HUES6 (cell line): Measurements from ENCODE around the gene SEPTIN14.
"Not testable (repeated sequence)": the region's sequence is repeated elsewhere in the genome, so short reads cannot be mapped to it uniquely, and the experiment has no call there.

Experiments
- H3K27ac ChIP-seq: 2 replicates; pipeline ENCODE4 v1.7.0; 2013; ENCODE audit warnings: low read depth, mild to moderate bottlenecking, low read length, inconsistent platforms
- H3K27me3 ChIP-seq: 2 replicates; pipeline ENCODE4 v1.6.1; 2013; ENCODE audit warnings: low read length; ENCODE audit not compliant: control insufficient read depth, insufficient read depth
- H3K36me3 ChIP-seq: 2 replicates; pipeline ENCODE4 v1.6.1; 2013; ENCODE audit warnings: low read length; ENCODE audit not compliant: control insufficient read depth, insufficient read depth
- H3K4me1 ChIP-seq: 2 replicates; pipeline ENCODE4 v1.6.1; 2013; ENCODE audit warnings: low read length; ENCODE audit not compliant: control insufficient read depth, insufficient read depth
- H3K4me3 ChIP-seq: 2 replicates; pipeline ENCODE4 v1.5.1; 2013; ENCODE audit warnings: low read depth, low read length
- H3K9ac ChIP-seq: one replicate; pipeline ENCODE4 v1.6.1; 2013; ENCODE audit warnings: mild to moderate bottlenecking, low read length
- H3K9me3 ChIP-seq: 2 replicates; pipeline ENCODE4 v1.6.1; 2013; ENCODE audit warnings: low read depth, low read length; ENCODE audit not compliant: control insufficient read depth, insufficient read depth

Gene SEPTIN14

GRCh38 chr7:55862652-55863051 is at the start of gene SEPTIN14:
Gene SEPTIN14, minus strand, starts transcription at chr7:55862752. Its CDS starts 756 bp downstream, at chr7:55861996.
- H3K4me3 ChIP-seq, H3K4me1 ChIP-seq, H3K9ac ChIP-seq, H3K27me3 ChIP-seq, H3K9me3 ChIP-seq, H3K36me3 ChIP-seq, H3K27ac ChIP-seq: not testable (repeated sequence)

GRCh38 chr7:55903985-55904759 is 41.6 kb upstream of the SEPTIN14 start:
- Histone ChIP-seq H3K36me3 (peaks cover 3% of the 10 kb centered on the region; the same call in 1 of the 2 replicates), H3K9ac (no peak overlapping the region), H3K4me3 (no peak overlapping the region), H3K9me3 (peaks cover 18% of the 10 kb centered on the region; the same call in 1 of the 2 replicates), H3K27ac (no peak overlapping the region), H3K27me3 (no peaks in the 10 kb centered on the region), H3K4me1 (peaks cover 10% of the 10 kb centered on the region)

GRCh38 chr7:55901059-55901458 is 38.5 kb upstream of the SEPTIN14 start:
- H3K9ac ChIP-seq, H3K27ac ChIP-seq, H3K4me1 ChIP-seq, H3K4me3 ChIP-seq, H3K36me3 ChIP-seq, H3K27me3 ChIP-seq: not testable (repeated sequence)
- H3K9me3 ChIP-seq = peaks cover 18% of the 10 kb centered on the region; the same call in 1 of the 2 replicates

- no peak overlapping the region for H3K4me3 ChIP-seq
- H3K9me3 ChIP-seq = peaks cover 18% of the 10 kb centered on the region; the same call in 1 of the 2 replicates
Measured at GRCh38 chr7:55898287-55898686, 35.7 kb upstream of the SEPTIN14 start.

GRCh38 chr7:55895021-55895420 is 32.5 kb upstream of the SEPTIN14 start:
- Histone ChIP-seq H3K4me3 (no peak overlapping the region), H3K36me3 (no peaks in the 10 kb centered on the region), H3K9me3 (0 out of 2 replicates have a peak, but pooled peaks cover 4% of the 10 kb centered on the region), H3K27me3 (no peaks in the 10 kb centered on the region), H3K27ac (no peak overlapping the region), H3K4me1 (no peaks in the 10 kb centered on the region), H3K9ac (no peak overlapping the region)

More at GRCh38 chr7:55898287-55898686, 35.7 kb upstream of the SEPTIN14 start:
- H3K4me1 ChIP-seq = no peaks in the 10 kb centered on the region
- no peaks in the 10 kb centered on the region for H3K27me3 ChIP-seq
- H3K9ac ChIP-seq = no peak overlapping the region
- H3K27ac ChIP-seq = no peak overlapping the region
- H3K36me3 ChIP-seq = peaks cover 3% of the 10 kb centered on the region; the same call in 1 of the 2 replicates

GRCh38 chr7:55893940-55894339 is 31.4 kb upstream of the SEPTIN14 start:
- no peak overlapping the region for H3K27ac ChIP-seq
- no peaks in the 10 kb centered on the region for H3K36me3 ChIP-seq
- no peaks in the 10 kb centered on the region for H3K9me3 ChIP-seq
- no peaks in the 10 kb centered on the region for H3K4me1 ChIP-seq
- H3K27me3 ChIP-seq = no peaks in the 10 kb centered on the region
- H3K4me3 ChIP-seq = no peak overlapping the region
- H3K9ac ChIP-seq = no peak overlapping the region

- H3K9ac ChIP-seq, H3K9me3 ChIP-seq, H3K36me3 ChIP-seq, H3K27ac ChIP-seq, H3K27me3 ChIP-seq, H3K4me1 ChIP-seq: not testable (repeated sequence)
- peak overlapping the region; percentile 70 for H3K4me3 ChIP-seq
Measured at GRCh38 chr7:55888378-55888777, 25.8 kb upstream of the SEPTIN14 start.

GRCh38 chr7:55887821-55888247 is 25.3 kb upstream of the SEPTIN14 start:
- Histone ChIP-seq H3K4me3 (peak overlapping the region; percentile 70), H3K27ac (no peak overlapping the region), H3K27me3 (no peaks in the 10 kb centered on the region), H3K9me3 (no peaks in the 10 kb centered on the region), H3K9ac (peak overlapping the region; percentile 5), H3K4me1 (no peaks in the 10 kb centered on the region), H3K36me3 (no peaks in the 10 kb centered on the region)

- Histone ChIP-seq H3K9me3 (no peaks in the 10 kb centered on the region), H3K27me3 (no peaks in the 10 kb centered on the region), H3K9ac (no peak overlapping the region), H3K4me3 (no peak overlapping the region), H3K4me1 (no peaks in the 10 kb centered on the region), H3K36me3 (no peaks in the 10 kb centered on the region), H3K27ac (no peak overlapping the region)
Measured at GRCh38 chr7:55884321-55884720, 21.8 kb upstream of the SEPTIN14 start.

- no peaks in the 10 kb centered on the region for H3K4me1 ChIP-seq
- no peaks in the 10 kb centered on the region for H3K36me3 ChIP-seq
- no peaks in the 10 kb centered on the region for H3K9me3 ChIP-seq
- H3K4me3 ChIP-seq = no peak overlapping the region
- no peak overlapping the region for H3K27ac ChIP-seq
- no peak overlapping the region for H3K9ac ChIP-seq
- H3K27me3 ChIP-seq = no peaks in the 10 kb centered on the region
Measured at GRCh38 chr7:55878691-55879090, 16.1 kb upstream of the SEPTIN14 start.

GRCh38 chr7:55877308-55877707 is 14.8 kb upstream of the SEPTIN14 start:
- Histone ChIP-seq H3K4me1 (no peaks in the 10 kb centered on the region), H3K27me3 (no peaks in the 10 kb centered on the region), H3K4me3 (no peak overlapping the region), H3K9ac (no peak overlapping the region), H3K36me3 (no peaks in the 10 kb centered on the region), H3K27ac (no peak overlapping the region), H3K9me3 (no peaks in the 10 kb centered on the region)
